Measurements from ENCODE around the gene CERKL.

GRCh38 chr2:181588546-181588945 is 68.4 kb downstream of the CERKL start:
- no peak for TF ChIP-seq RAD21 (IDR thresholded peaks at IDR 0.05; ENCODE audit: low read depth)
- TF ChIP-seq TCF12 (IDR thresholded peaks at IDR 0.05; ENCODE audit: low read depth): no peak
- no peak for TF ChIP-seq TEAD4 (IDR thresholded peaks at IDR 0.05)
- TF ChIP-seq TAF1 (IDR thresholded peaks at IDR 0.05; ENCODE audit: low read depth): no peak
- TF ChIP-seq NFIC (IDR thresholded peaks at IDR 0.05): no peak
- no peak for TF ChIP-seq EP300 (IDR thresholded peaks at IDR 0.05; ENCODE audit: borderline replicate concordance)
